Kidney epithelial cell (primary cell): ENCODE measurements around the gene TEX51. TPM values are rescaled to one million over a fixed set of nuclear protein-coding genes. Genes with fewer than 3 reads are reported as not detected.

Experiments
- DNase-seq: peaks from one replicate; pipeline ENCODE4 v3.0.0-alpha.2; 2010; ENCODE audit warnings: low read depth
- H3K27me3 ChIP-seq: 2 replicates; pipeline ENCODE4 v1.6.0; 2011; ENCODE audit warnings: low read length; ENCODE audit not compliant: control insufficient read depth, insufficient read depth
- H3K36me3 ChIP-seq: 2 replicates; pipeline ENCODE4 v1.5.1; 2011; ENCODE audit warnings: low read length; ENCODE audit not compliant: control insufficient read depth, insufficient read depth
- H3K4me3 ChIP-seq: 2 replicates; pipeline ENCODE4 v1.5.1; 2011; ENCODE audit warnings: low read depth, mild to moderate bottlenecking, control low read depth, low read length
- CTCF ChIP-seq: IDR thresholded peaks from 2 replicates; pipeline ENCODE4 v1.5.1; 2011; ENCODE audit warnings: mild to moderate bottlenecking, moderate library complexity, low read length, control low read depth, inconsistent platforms; ENCODE audit not compliant: insufficient read depth, poor library complexity, severe bottlenecking
- total RNA-seq: library from RNA; depleted of rRNA; stranded (reverse); fragments of >200 nt; gene quantifications from 2 replicates; pipeline ENCODE4 v1.2.3, GENCODE V29; 2015

TEX51 gene
- total RNA-seq, 1 donor from 2014 or later, result not detected

GRCh38 chr2:126907671-126908070, 9.0 kb downstream of the TEX51 start:
- DNase-seq, result no peak

GRCh38 chr2:126908721-126909177, 10.1 kb downstream of the TEX51 start:
- DNase-seq, result no peak
- Histone ChIP-seq H3K4me3 (no peak overlapping the region), H3K27me3 (no peaks in the 10 kb centered on the region), H3K36me3 (no peaks in the 10 kb centered on the region)
- no peak for TF ChIP-seq CTCF

More at GRCh38 chr2:126907671-126908070, 9.0 kb downstream of the TEX51 start:
- no peak for TF ChIP-seq CTCF
- Histone ChIP-seq H3K36me3 (no peaks in the 10 kb centered on the region), H3K27me3 (no peaks in the 10 kb centered on the region), H3K4me3 (no peak overlapping the region)

- DNase-seq, result no peak
- Histone ChIP-seq H3K36me3 (no peaks in the 10 kb centered on the region), H3K27me3 (no peaks in the 10 kb centered on the region), H3K4me3 (no peak overlapping the region)
- no peak for TF ChIP-seq CTCF
These were observed 10.7 kb downstream of the TEX51 start for GRCh38 chr2:126909366-126909765.

- Histone ChIP-seq H3K4me3 (no peak overlapping the region), H3K36me3 (no peaks in the 10 kb centered on the region), H3K27me3 (no peaks in the 10 kb centered on the region)
- no peak for DNase-seq
- no peak for TF ChIP-seq CTCF
These were observed 11.1 kb downstream of the TEX51 start for GRCh38 chr2:126909781-126910180.

GRCh38 chr2:126910637-126911036, 11.9 kb downstream of the TEX51 start:
- DNase-seq, result no peak
- H3K27me3 ChIP-seq, result no peaks in the 10 kb centered on the region

More at GRCh38 chr2:126910637-126911036, 11.9 kb downstream of the TEX51 start:
- no peaks in the 10 kb centered on the region for H3K36me3 ChIP-seq
- H3K4me3 ChIP-seq, result no peak overlapping the region
- TF ChIP-seq CTCF, result no peak
